Measurements from ENCODE around the gene PRDM16.

PRDM16 gene

GRCh38 chr1:3430406-3430805 lies 361.4 kb downstream of the PRDM16 start:
- TF ChIP-seq CTCF (IDR thresholded peaks at IDR 0.05; ENCODE audit: borderline replicate concordance, insufficient read depth, low read depth, low read length): no peak
- H3K4me3 ChIP-seq (ENCODE audit: low read depth, low read length): no peak overlapping the region

GRCh38 chr1:3430820-3431219 lies 361.8 kb downstream of the PRDM16 start:
- H3K4me3 ChIP-seq (ENCODE audit: low read depth, low read length): no peak overlapping the region
- TF ChIP-seq CTCF (IDR thresholded peaks at IDR 0.05; ENCODE audit: borderline replicate concordance, insufficient read depth, low read depth, low read length): no peak

- TF ChIP-seq CTCF (IDR thresholded peaks at IDR 0.05; ENCODE audit: borderline replicate concordance, insufficient read depth, low read depth, low read length): peak; percentile 34; the same call in 1 of the 2 replicates
- H3K4me3 ChIP-seq (ENCODE audit: low read depth, low read length): no peak overlapping the region
Measured at GRCh38 chr1:3431266-3431665, 362.3 kb downstream of the PRDM16 start.

- TF ChIP-seq CTCF (IDR thresholded peaks at IDR 0.05; ENCODE audit: borderline replicate concordance, insufficient read depth, low read depth, low read length): no peak
Measured at GRCh38 chr1:3431686-3432085, 362.7 kb downstream of the PRDM16 start.

GRCh38 chr1:3432306-3432705 lies 363.3 kb downstream of the PRDM16 start:
- TF ChIP-seq CTCF (IDR thresholded peaks at IDR 0.05; ENCODE audit: borderline replicate concordance, insufficient read depth, low read depth, low read length): no peak
- no peak overlapping the region for H3K4me3 ChIP-seq (ENCODE audit: low read depth, low read length)

More at GRCh38 chr1:3431686-3432085, 362.7 kb downstream of the PRDM16 start:
- no peak overlapping the region for H3K4me3 ChIP-seq (ENCODE audit: low read depth, low read length)

- no peak for TF ChIP-seq CTCF (IDR thresholded peaks at IDR 0.05; ENCODE audit: borderline replicate concordance, insufficient read depth, low read depth, low read length)
- H3K4me3 ChIP-seq (ENCODE audit: low read depth, low read length): no peak overlapping the region
Measured at GRCh38 chr1:3433076-3433475, 364.1 kb downstream of the PRDM16 start.

- no peak for TF ChIP-seq CTCF (IDR thresholded peaks at IDR 0.05; ENCODE audit: borderline replicate concordance, insufficient read depth, low read depth, low read length)
- H3K4me3 ChIP-seq (ENCODE audit: low read depth, low read length): no peak overlapping the region
Measured at GRCh38 chr1:3433596-3434320, 364.8 kb downstream of the PRDM16 start.

All from GM12875 (cell line).